SK-N-SH (cell line): ENCODE results near the gene BMP6. TPM values are rescaled to one million over a fixed set of nuclear protein-coding genes. Genes with fewer than 3 reads are reported as not detected.

ENCODE experiments used
- CTCF ChIA-PET: fragments of 300-600, 350-600 bp; formaldehyde crosslinking; extraction: SDS; loops from one replicate; lab custom pipeline; 2021; lab: Yijun Ruan, JAX
- POLR2A ChIA-PET: fragments of 350-600 bp; sonication (Branson Sonifier 250); formaldehyde crosslinking; extraction: SDS; loops from one replicate; lab custom pipeline; 2020; ENCODE audit warnings: antibody characterized with exemption, inconsistent platforms; lab: Yijun Ruan, JAX
- DNase-seq: peaks from one replicate; pipeline ENCODE4 v3.0.0; 2012
- H2AFZ ChIP-seq: fragments of 200-600 bp; sonication (generic); 2 replicates; pipeline ENCODE4 v1.8.1; 2016; ENCODE audit warnings: antibody characterized with exemption, mild to moderate bottlenecking, low read depth
- H3F3A ChIP-seq: fragments of 200-600 bp; sonication (generic); replicated peaks from 2 replicates; pipeline ENCODE3; 2016; ENCODE audit warnings: antibody characterized with exemption, mild to moderate bottlenecking; ENCODE audit not compliant: insufficient read depth
- H3K27ac ChIP-seq, 2 experiments: fragments of 200-500 bp in 1 of 2; fragments of 200-600 bp in 1 of 2; sonication (Bioruptor generic) in 1 of 2; sonication (generic), shearing (Covaris generic) in 1 of 2; 2 replicates each; pipeline versions ENCODE4 v1.5.1 to v1.6.1; 2014 to 2016; ENCODE audit warnings: low read depth in 2 of 2, inconsistent platforms in 1 of 2, low read length in 1 of 2, mild to moderate bottlenecking in 1 of 2, mixed read lengths in 1 of 2
- H3K27me3 ChIP-seq: fragments of 200-600 bp; sonication (generic), shearing (Covaris generic); 2 replicates; pipeline ENCODE4 v1.6.1; 2016; ENCODE audit warnings: mixed run types; ENCODE audit not compliant: insufficient read depth
- H3K36me3 ChIP-seq, 2 experiments: fragments of 200-500 bp in 1 of 2; fragments of 200-600 bp in 1 of 2; sonication (Bioruptor generic) in 1 of 2; sonication (generic) in 1 of 2; replicated peaks in 1 of 2; 2 replicates each; pipeline versions ENCODE3 to v1.5.1; 2014 to 2016; ENCODE audit warnings: low read length in 1 of 2, mild to moderate bottlenecking in 1 of 2; ENCODE audit not compliant: insufficient read depth in 2 of 2, control insufficient read depth in 1 of 2
- H3K4me1 ChIP-seq, 2 experiments: fragments of 200-500 bp in 1 of 2; fragments of 200-600 bp in 1 of 2; sonication (Bioruptor generic) in 1 of 2; sonication (generic), shearing (Covaris generic) in 1 of 2; 2 replicates each; pipeline versions ENCODE4 v1.5.1 to v1.6.1; 2014 to 2016; ENCODE audit warnings: low read depth in 1 of 2, low read length in 1 of 2, mixed run types in 1 of 2; ENCODE audit not compliant: insufficient read depth in 2 of 2, control insufficient read depth in 1 of 2
- H3K4me2 ChIP-seq: fragments of 200-600 bp; sonication (generic), shearing (Covaris generic); 2 replicates; pipeline ENCODE4 v1.6.1; 2017; ENCODE audit warnings: mixed run types
- H3K4me3 ChIP-seq, 2 experiments: fragments of 200-500 bp in 1 of 2; fragments of 200-600 bp in 1 of 2; sonication (Bioruptor generic) in 1 of 2; sonication (generic), shearing (Covaris generic) in 1 of 2; 2 replicates each; pipeline versions ENCODE4 v1.5.1 to v1.8.1; 2014 to 2016; ENCODE audit warnings: low read depth in 2 of 2, inconsistent platforms in 1 of 2, low read length in 1 of 2, mild to moderate bottlenecking in 1 of 2, mixed read lengths in 1 of 2, moderate library complexity in 1 of 2
- H3K79me2 ChIP-seq: fragments of 200-600 bp; sonication (generic); 2 replicates; pipeline ENCODE4 v1.8.1; 2017; ENCODE audit warnings: mild to moderate bottlenecking; ENCODE audit not compliant: insufficient read depth
- H3K9ac ChIP-seq: fragments of 200-600 bp; sonication (generic); 2 replicates; pipeline ENCODE4 v1.6.1; 2017; ENCODE audit warnings: mixed run types
- H3K9me2 ChIP-seq: fragments of 200-600 bp; sonication (generic); 2 replicates; pipeline ENCODE4 v1.6.1; 2017; ENCODE audit warnings: mixed run types
- H3K9me3 ChIP-seq: fragments of 200-600 bp; sonication (generic); 2 replicates; pipeline ENCODE4 v1.6.1; 2017; ENCODE audit warnings: mixed run types, mild to moderate bottlenecking, moderate library complexity
- H4K20me1 ChIP-seq: fragments of 200-600 bp; sonication (generic); 2 replicates; pipeline ENCODE4 v1.6.1; 2017; ENCODE audit warnings: mild to moderate bottlenecking, mixed run types; ENCODE audit not compliant: insufficient read depth
- CHD2 ChIP-seq: fragments of 150-350 bp; IDR thresholded peaks from 2 replicates; pipeline ENCODE4 v1.6.1; 2018; ENCODE audit warnings: low read length; ENCODE audit not compliant: partially characterized antibody
- CTCF ChIP-seq: fragments of 200-600 bp; sonication (generic); IDR thresholded peaks from 2 replicates; pipeline ENCODE4 v1.6.1; 2017; ENCODE audit warnings: antibody characterized with exemption, mild to moderate bottlenecking, moderate library complexity
- ELF1 ChIP-seq: IDR thresholded peaks from 2 replicates; pipeline ENCODE4 v1.4.0; 2012
- EP300 ChIP-seq, 2 experiments: IDR thresholded peaks; 2 replicates each; pipeline versions ENCODE4 v1.4.0 to v1.6.1; 2012; ENCODE audit warnings: borderline replicate concordance in 1 of 2, low read depth in 1 of 2, low read length in 1 of 2
- EZH2phosphoT487 ChIP-seq: fragments of 200-600 bp; sonication (generic); IDR thresholded peaks from 2 replicates; pipeline ENCODE4 v1.6.1; 2017; ENCODE audit warnings: low read depth, mixed run types, mild to moderate bottlenecking, antibody characterized with exemption, moderate library complexity, borderline replicate concordance
- FOXJ3 ChIP-seq: sonication (generic); formaldehyde crosslinking; IDR thresholded peaks from 2 replicates; pipeline ENCODE4 v1.5.1; 2020; ENCODE audit warnings: mild to moderate bottlenecking, missing genetic modification reagents
- FOXM1 ChIP-seq: IDR thresholded peaks from 2 replicates; pipeline ENCODE4 v1.4.0; 2012; ENCODE audit warnings: low read depth, mild to moderate bottlenecking
- IRF3 ChIP-seq: fragments of 150-350 bp; IDR thresholded peaks from 2 replicates; pipeline ENCODE4 v1.6.1; 2016; ENCODE audit warnings: mild to moderate bottlenecking, low read depth, low read length
- MAX ChIP-seq: IDR thresholded peaks from 2 replicates; pipeline ENCODE4 v1.4.0; 2012; ENCODE audit warnings: low read depth
- RAD21 ChIP-seq: IDR thresholded peaks from 2 replicates; pipeline ENCODE4 v1.6.1; 2012; ENCODE audit warnings: mild to moderate bottlenecking, low read length
- RXRA ChIP-seq: IDR thresholded peaks from 2 replicates; pipeline ENCODE4 v1.4.0; 2012; ENCODE audit warnings: low read depth, mild to moderate bottlenecking, borderline replicate concordance
- TCF12 ChIP-seq: IDR thresholded peaks from 2 replicates; pipeline ENCODE4 v1.4.0; 2012
- TEAD4 ChIP-seq: IDR thresholded peaks from 2 replicates; pipeline ENCODE4 v1.4.0; 2012; ENCODE audit warnings: mild to moderate bottlenecking, borderline replicate concordance; ENCODE audit not compliant: insufficient read depth
- USF1 ChIP-seq: IDR thresholded peaks from 2 replicates; pipeline ENCODE4 v1.4.0; 2012; ENCODE audit warnings: low read depth, borderline replicate concordance
- USF2 ChIP-seq: fragments of 150-350 bp; IDR thresholded peaks from 2 replicates; pipeline ENCODE4 v1.6.1; 2017; ENCODE audit warnings: antibody characterized with exemption, low read length, low read depth, borderline replicate concordance
- WGBS: methylation state at CpG from one replicate; pipeline ENCODE4 v1.1.6; 2017; ENCODE audit warnings: low lambda C conversion rate; 5-methylcytosine and 5-hydroxymethylcytosine counted together
- polyA plus RNA-seq, 3 experiments: library from polyadenylated mRNA; depleted of rRNA; stranded (reverse); fragments of >200 nt; gene quantifications; 2 replicates each; pipeline ENCODE4 v1.2.3, GENCODE V29; 2012

BMP6 gene
- polyA plus RNA-seq, 1 of the 3 experiments (the other 2 are of a cell fraction) = not detected

GRCh38 chr6:7886132-7886531, 160.2 kb downstream of the BMP6 start:
- Histone ChIP-seq H4K20me1 (no peaks in the 10 kb centered on the region), H3K79me2 (no peaks in the 10 kb centered on the region; the same call in 1 of the 2 replicates), H3K4me3 (no peak overlapping the region), H3K27ac (no peak overlapping the region), H3K9ac (no peak overlapping the region), H3K9me2 (no peaks in the 10 kb centered on the region), H3F3A (no peaks in the 10 kb centered on the region), H3K4me2 (no peak overlapping the region), H2AFZ (no peak overlapping the region), H3K9me3 (no peaks in the 10 kb centered on the region), H3K27me3 (no peaks in the 10 kb centered on the region), H3K4me1 (no peaks in the 10 kb centered on the region), H3K36me3 (peaks cover 66 to 98% of the 10 kb centered on the region in 2 experiments)
- DNase-seq = no peak
- POLR2A ChIA-PET = no interaction called here
- 97% methylated on average over 3 of the region's 3 CpGs for WGBS
- TF ChIP-seq MAX (no peak), ELF1 (no peak), USF1 (no peak), CHD2 (no peak), RXRA (no peak), CTCF (no peak), RAD21 (no peak), FOXM1 (no peak), TEAD4 (no peak), USF2 (no peak), IRF3 (no peak), TCF12 (no peak), EP300 (IDR thresholded peaks at IDR 0.05; ENCODE audit: borderline replicate concordance in 1 of 2, low read depth in 1 of 2, low read length in 1 of 2) (no peak), EZH2phosphoT487 (no peak), FOXJ3 (CRISPR knock-in tag) (no peak)
- CTCF ChIA-PET = no interaction called here
